Mucosa of rectum (tissue), 2 donors: ENCODE data around the gene DNAAF5.
A peak's percentile ranks its signal among the peaks of the same experiment; 100 is the strongest.
"Not testable (repeated sequence)": the region's sequence is repeated elsewhere in the genome, so short reads cannot be mapped to it uniquely, and the experiment has no call there.

ENCODE experiments used
- H3K27ac ChIP-seq, 2 donors: one replicate each; pipeline ENCODE4 v1.7.0; 2013; ENCODE audit warnings: inconsistent platforms in 2 of 2, low read depth in 2 of 2, low read length in 2 of 2
- H3K27me3 ChIP-seq, 2 donors: one replicate each; pipeline ENCODE4 v1.7.0; 2013; ENCODE audit warnings: low read length in 2 of 2; ENCODE audit not compliant: control insufficient read depth in 2 of 2, insufficient read depth in 2 of 2
- H3K36me3 ChIP-seq, 2 donors: one replicate each; pipeline ENCODE4 v1.7.0; 2013; ENCODE audit warnings: low read length in 2 of 2; ENCODE audit not compliant: control insufficient read depth in 2 of 2, insufficient read depth in 2 of 2
- H3K4me1 ChIP-seq, 2 donors: one replicate each; pipeline ENCODE4 v1.7.0; 2013; ENCODE audit warnings: low read length in 2 of 2, mild to moderate bottlenecking in 1 of 2; ENCODE audit not compliant: control insufficient read depth in 2 of 2, insufficient read depth in 2 of 2
- H3K4me3 ChIP-seq, 2 donors: one replicate each; pipeline ENCODE4 v1.7.0; 2013; ENCODE audit warnings: low read length in 2 of 2
- H3K9ac ChIP-seq, 2 donors: one replicate each; pipeline ENCODE4 v1.7.0; 2013; ENCODE audit warnings: low read length in 2 of 2, low read depth in 1 of 2, mild to moderate bottlenecking in 1 of 2
- H3K9me3 ChIP-seq, 2 donors: one replicate each; pipeline ENCODE4 v1.7.0; 2013; ENCODE audit warnings: low read length in 2 of 2; ENCODE audit not compliant: control insufficient read depth in 2 of 2
- donor health status: healthy.
- donor health status: Normal muscosa, but diverticular disease.

DNAAF5 gene

DNA sequence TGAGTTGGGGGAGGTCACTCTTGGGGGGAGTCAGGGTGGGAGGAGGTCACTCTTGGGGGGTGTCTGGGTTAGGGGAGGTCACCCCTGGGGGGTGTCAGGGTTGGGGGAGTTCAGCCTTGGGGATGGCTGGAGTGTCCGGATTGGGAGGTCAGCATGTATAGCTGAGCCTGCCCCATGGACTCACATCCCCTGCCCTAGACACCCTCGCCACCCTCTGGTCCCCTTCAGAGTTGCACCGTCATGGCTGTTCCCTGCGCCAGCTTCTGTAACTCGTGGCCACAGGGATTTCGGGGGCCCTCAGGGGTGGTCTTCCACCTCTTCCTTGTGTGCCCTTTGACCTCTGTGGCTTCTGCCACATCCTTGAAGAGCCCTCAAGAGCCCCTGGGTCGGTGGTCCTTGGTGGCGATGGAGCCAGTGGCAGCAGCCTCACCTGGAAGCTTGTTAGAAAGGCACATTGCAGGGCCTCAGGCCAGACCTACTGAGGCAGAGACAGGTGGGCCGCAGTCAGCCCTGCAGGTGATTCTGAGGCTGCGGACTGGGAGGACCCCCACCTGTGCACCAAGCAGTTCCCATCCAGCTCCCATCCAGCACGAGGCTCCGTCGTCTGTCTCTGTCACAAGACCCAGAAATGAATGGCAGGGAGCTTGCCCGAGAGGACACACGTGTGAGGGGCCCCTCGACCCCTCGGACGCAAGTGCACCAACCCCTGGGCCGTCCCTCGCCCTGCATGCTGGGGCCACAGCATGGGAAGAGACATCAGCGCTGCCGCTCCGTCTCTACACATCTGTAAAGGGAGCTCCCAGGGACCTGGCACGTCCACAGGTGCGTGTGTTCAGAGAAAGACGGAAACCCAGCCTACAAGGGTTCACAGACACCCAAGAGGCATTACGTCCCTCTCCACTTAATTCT, 61.1 kb downstream of the DNAAF5 start:
- H3K27ac ChIP-seq: no peak overlapping the region
- no peaks in the 10 kb centered on the region for H3K27me3 ChIP-seq
- H3K9me3 ChIP-seq: no peaks in the 10 kb centered on the region
- no peaks in the 10 kb centered on the region for H3K4me1 ChIP-seq
- no peak overlapping the region for H3K4me3 ChIP-seq
- H3K9ac ChIP-seq: no peak overlapping the region
- H3K36me3 ChIP-seq: peaks cover 21 to 22% of the 10 kb centered on the region in 2 donors

DNA sequence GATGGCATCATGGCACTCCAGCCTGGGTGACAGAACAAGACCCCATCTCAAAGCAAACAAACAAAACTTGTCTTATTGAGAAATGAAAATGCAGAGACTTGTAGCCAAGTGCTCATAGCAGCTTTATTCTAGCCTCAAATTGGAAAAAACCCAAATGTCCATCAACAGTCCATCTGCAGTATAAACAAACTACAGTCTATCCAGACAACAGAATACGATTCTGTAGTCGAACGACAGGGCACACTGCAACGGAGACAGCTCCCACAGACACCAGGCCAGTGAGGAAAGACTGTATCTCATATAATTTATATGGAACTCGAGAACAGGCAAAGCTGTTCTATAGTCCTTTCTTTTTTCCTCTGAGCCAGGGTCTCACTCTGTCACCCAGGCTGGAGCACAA, 65.0 kb downstream of the DNAAF5 start:
- peaks cover 0 to 4% of the 10 kb centered on the region in 2 donors for H3K4me1 ChIP-seq
- no peak overlapping the region for H3K27ac ChIP-seq
- H3K36me3 ChIP-seq: peaks cover 0 to 3% of the 10 kb centered on the region in 2 donors
- no peak overlapping the region for H3K9ac ChIP-seq
- H3K27me3 ChIP-seq: no peaks in the 10 kb centered on the region
- H3K9me3 ChIP-seq: no peaks in the 10 kb centered on the region
- H3K4me3 ChIP-seq: no peak overlapping the region

DNA sequence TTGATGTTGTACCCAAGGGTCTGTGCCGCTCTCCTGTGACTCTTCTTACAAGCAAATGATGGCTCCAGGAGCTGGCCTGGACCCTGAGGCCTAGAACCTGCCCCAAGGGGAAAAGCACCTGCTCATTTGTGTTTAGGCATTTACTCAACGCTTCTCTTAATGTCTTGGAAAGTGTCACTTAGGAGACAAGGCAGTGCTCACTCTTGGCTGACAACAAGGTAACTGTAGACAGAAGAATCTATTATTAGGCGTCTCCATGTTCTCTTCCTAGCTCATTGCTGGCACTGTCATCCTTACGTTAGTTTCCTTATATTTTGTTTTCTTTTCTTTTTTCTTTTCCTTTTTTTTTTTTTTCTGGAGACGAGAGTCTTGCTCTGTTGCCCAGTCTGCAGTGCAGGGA, 67.7 kb downstream of the DNAAF5 start:
- peaks cover 0 to 4% of the 10 kb centered on the region in 2 donors for H3K4me1 ChIP-seq
- peak overlapping the region; percentile 22 to 61 for H3K27ac ChIP-seq
- H3K9ac ChIP-seq: no peak overlapping the region
- no peaks in the 10 kb centered on the region for H3K27me3 ChIP-seq
- no peaks in the 10 kb centered on the region for H3K9me3 ChIP-seq
- H3K4me3 ChIP-seq: no peak overlapping the region
- peaks cover 0 to 3% of the 10 kb centered on the region in 2 donors for H3K36me3 ChIP-seq

DNA sequence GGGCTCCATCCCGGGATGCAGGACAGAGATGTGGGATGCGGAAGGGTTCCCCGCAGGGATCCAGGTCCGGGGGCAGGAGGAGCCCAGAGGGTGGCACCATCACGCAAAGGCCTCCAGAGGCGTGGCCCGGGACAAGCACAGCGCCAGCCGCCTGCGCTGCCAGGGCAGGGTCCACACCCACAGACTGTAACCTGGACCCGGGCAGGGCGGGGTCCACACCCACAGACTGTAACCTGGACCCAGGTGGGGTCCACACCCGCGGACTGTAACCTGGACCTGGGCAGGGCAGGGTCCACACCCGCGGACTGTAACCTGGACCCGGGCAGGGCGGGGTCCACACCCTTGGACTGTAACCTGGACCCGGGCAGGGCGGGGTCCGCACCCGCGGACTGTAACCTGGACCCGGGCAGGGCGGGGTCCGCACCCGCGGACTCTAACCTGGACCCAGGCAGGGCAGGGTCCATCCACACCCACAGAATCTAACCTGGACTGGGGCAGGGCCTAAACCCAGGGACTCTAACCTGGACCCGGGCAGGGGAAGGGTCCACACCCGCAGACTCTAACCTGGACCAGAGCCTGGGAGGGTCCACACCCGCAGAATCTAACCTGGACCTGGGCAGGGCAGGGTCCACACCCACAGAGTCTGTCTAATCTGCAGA, 68.3 kb downstream of the DNAAF5 start:
- H3K9me3 ChIP-seq: no peaks in the 10 kb centered on the region
- no peaks in the 10 kb centered on the region for H3K27me3 ChIP-seq
- H3K27ac ChIP-seq: peak overlapping the region; percentile 61 to 71
- H3K4me3 ChIP-seq: no peak overlapping the region
- peaks cover 0 to 3% of the 10 kb centered on the region in 2 donors for H3K36me3 ChIP-seq
- no peak overlapping the region for H3K9ac ChIP-seq
- peaks cover 0 to 4% of the 10 kb centered on the region in 2 donors for H3K4me1 ChIP-seq

DNA sequence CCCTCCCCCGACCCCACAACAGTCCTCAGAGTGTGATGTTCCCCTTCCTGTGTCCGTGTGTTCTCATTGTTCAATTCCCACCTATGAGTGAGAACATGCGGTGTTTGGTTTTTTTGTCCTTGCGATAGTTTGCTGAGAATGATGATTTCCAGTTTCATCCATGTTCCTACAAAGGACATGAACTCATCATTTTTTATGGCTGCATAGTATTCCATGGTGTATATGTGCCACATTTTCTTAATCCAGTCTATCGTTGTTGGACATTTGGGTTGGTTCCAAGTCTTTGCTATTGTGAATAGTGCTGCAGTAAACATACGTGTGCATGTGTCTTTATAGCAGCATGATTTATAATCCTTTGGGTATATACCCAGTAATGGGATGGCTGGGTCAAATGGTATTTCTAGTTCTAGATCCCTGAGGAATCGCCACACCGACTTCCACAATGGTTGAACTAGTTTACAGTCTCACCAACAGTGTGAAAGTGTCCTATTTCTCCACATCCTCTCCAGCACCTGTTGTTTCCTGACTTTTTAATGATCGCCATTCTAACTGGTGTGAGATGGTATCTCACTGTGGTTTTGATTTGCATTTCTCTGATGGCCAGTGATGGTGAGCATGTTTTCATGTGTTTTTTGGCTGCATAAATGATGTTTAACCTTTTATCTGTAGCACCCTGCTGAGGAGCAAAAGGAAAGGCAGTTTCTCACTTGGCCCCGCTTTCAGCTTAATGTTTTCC, 70.1 kb downstream of the DNAAF5 start:
- not testable (repeated sequence) for H3K27me3 ChIP-seq, H3K27ac ChIP-seq, H3K9me3 ChIP-seq, H3K4me1 ChIP-seq, H3K4me3 ChIP-seq, H3K9ac ChIP-seq, H3K36me3 ChIP-seq

DNA sequence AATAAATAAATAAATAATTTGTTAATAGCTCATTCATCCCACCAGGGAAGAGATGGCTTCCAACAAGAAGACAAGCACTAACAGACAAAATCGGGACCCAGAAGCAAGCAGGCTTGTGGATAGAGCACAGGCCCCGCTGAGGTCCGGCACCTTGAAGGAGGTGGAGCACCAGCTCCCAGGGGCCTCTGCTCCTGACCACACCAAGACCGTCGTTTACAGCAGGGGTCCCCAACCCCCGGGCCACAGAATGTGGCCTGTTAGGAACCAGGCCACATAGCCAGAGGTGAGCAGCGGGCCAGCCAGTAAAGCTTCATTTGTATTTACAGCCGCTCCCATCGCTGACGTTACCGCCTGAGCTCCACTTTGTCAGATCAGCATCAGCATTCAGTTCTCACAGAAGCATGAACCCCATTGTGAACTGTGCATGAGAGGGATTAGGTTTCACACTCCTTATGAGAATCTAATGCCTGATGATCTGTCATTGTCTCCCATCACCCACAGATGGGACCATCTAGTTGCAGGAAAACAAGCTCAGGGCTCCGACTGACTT, 72.5 kb downstream of the DNAAF5 start:
- Histone ChIP-seq H3K36me3 (no peaks in the 10 kb centered on the region), H3K4me1 (peaks cover 4 to 16% of the 10 kb centered on the region in 2 donors), H3K27ac (no peak overlapping the region), H3K9me3 (no peaks in the 10 kb centered on the region), H3K9ac (no peak overlapping the region), H3K4me3 (no peak overlapping the region), H3K27me3 (no peaks in the 10 kb centered on the region)

DNA sequence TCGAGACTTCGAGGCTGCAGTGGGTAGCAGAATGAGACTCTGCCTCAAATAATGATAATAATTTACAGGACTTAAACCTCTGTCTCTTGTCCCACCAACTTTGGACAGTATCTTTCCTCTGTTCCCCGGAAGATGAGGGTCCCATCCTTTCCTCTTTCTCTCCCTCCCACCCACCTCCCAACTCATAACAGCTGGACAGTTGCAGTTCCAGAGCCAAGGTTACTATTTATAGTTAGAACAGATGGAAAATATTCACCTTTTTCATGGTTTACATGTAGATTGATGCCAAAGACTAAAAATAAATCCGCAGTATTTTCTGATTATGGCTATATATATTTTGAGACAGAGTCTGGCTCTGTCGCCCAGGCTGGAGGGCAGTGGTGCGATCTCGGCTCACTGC, 74.2 kb downstream of the DNAAF5 start:
- no peak overlapping the region for H3K4me3 ChIP-seq
- H3K27ac ChIP-seq: no peak overlapping the region
- H3K9me3 ChIP-seq: no peaks in the 10 kb centered on the region
- H3K9ac ChIP-seq: no peak overlapping the region
- H3K4me1 ChIP-seq: peaks cover 10 to 16% of the 10 kb centered on the region in 2 donors
- H3K36me3 ChIP-seq: no peaks in the 10 kb centered on the region
- no peaks in the 10 kb centered on the region for H3K27me3 ChIP-seq

DNA sequence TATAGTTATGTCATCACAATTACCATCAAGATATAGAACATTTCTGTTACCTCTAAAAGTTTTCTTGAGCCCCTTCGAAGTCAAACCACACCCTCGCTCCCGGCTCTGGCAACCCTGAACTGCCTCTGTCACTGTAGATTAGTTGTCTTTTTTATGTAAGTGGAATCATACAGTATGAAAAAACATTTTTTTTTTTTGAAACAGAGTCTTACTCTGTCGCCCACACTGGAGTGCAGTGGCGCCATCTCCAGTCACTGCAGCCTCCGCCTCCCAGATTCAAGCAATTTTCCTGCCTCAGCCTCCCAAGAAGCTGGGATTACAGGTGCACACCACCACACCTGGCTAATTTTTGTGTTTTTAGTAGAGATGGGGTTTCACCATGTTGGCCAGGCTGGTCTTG, 74.9 kb downstream of the DNAAF5 start:
- H3K36me3 ChIP-seq, H3K9ac ChIP-seq, H3K4me3 ChIP-seq, H3K27me3 ChIP-seq, H3K9me3 ChIP-seq, H3K27ac ChIP-seq: not testable (repeated sequence)
- peaks cover 11 to 19% of the 10 kb centered on the region in 2 donors for H3K4me1 ChIP-seq

DNA sequence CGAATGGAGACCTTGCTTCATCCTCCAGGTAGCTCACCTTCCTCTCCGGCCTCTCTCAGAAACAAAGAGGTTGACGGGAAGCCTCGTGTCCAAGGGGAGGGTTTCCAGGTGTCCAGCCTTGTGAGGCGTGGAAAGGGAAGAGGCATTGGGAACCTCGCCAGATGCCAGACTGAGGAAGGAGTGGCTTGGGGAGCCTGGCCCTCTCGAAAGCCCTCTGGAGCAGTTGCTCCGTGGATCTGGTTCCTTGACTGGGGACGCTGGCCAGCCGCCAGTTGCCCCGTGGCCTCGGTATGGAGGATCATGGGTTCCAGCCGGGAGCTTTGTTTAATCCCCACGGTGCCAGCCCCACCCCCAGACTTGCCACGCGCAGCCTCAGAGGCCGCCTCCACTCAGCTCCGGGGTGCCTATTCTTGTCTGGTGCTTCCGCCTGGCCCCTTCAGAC, 75.5 kb downstream of the DNAAF5 start:
- Histone ChIP-seq H3K9me3 (no peaks in the 10 kb centered on the region), H3K36me3 (no peaks in the 10 kb centered on the region), H3K27me3 (no peaks in the 10 kb centered on the region), H3K4me1 (peaks cover 11 to 19% of the 10 kb centered on the region in 2 donors), H3K9ac (no peak overlapping the region), H3K27ac (peak overlapping the region in 1 of 2 donors; percentile 13), H3K4me3 (peak overlapping the region; percentile 11 to 44)
